Renal cortex interstitium (tissue), 11 donors: ENCODE measurements around the gene PPP1R1B. TPM values are rescaled to one million over a fixed set of nuclear protein-coding genes. Genes with fewer than 3 reads are reported as not detected.

Experiments
- DNase-seq, 11 donors: peaks; one replicate each; pipeline ENCODE4 v3.0.0-alpha.2; 2013; ENCODE audit warnings: low read depth in 9 of 11, low spot score in 4 of 11; ENCODE audit errors: extremely low read depth in 1 of 11
- polyA plus RNA-seq, 3 donors: library from polyadenylated mRNA; unstranded; fragments of 120-200 nt; gene quantifications; one replicate each; pipeline ENCODE4 v1.2.1, GENCODE V29; 2013; ENCODE audit not compliant: insufficient read length in 3 of 3

PPP1R1B gene
- polyA plus RNA-seq, 3 donors, result 8.2 to 13.1 (median 13.0) TPM

- DNase-seq, result no peak
These were observed 46.0 kb downstream of the PPP1R1B start for GRCh38 chr17:39672522-39673334.

- DNase-seq, result no peak
These were observed 46.8 kb downstream of the PPP1R1B start for GRCh38 chr17:39673335-39674081.

DNA sequence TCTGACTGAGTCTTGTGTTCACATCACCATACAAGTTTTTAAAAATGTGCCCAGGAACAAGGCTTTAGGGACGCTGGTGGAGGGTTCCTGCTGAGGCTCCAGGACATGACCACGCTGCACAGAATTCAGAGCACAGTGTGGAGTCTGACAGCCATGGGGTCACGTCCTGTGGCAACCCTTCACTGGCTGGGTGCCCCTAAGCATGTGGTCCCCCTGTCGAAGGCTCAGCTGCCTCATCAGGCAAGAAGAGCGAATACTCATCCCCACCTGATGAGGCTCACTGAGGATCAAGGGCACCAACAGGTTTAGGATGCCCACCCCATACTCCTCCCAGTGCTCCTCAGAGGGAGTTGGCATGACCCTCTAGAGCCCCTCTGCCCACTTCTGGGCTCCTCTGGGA, 47.4 kb downstream of the PPP1R1B start:
- no peak for DNase-seq

DNA sequence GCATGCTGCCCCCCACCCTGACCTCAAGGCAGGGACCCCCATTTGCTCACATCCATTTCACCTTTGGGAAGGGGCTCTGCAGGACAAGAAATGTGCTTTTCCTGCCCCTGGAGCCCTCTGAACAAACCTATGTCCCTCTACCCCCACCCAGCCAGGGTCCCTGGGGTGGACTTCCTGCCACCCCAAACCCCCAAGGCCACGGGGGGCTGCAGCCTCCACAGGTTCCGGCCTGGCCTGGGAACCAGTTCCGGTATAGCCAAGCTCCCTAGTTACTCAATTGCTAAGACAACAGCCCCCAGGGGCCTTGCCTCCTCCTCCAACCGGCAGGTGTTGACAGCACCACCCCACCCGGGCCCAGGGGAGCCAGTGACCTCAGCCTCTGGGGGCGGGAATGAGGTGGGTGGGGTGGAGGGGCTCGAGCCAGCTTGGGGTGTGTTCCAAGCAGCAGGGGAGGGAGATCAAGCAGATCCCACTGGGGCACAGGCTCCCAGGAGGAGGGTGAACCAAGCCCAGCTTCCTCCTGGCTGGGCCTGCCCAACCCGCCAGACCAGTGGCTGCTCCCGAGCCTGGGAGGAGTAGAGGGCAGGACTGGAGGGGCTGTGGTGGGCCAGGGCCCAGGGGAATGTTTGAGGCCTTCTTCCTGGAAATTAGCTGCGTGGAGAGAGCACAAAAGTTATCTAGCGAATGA, 48.1 kb downstream of the PPP1R1B start:
- DNase-seq, result peak in 1 of 11 donors; percentile 64

DNA sequence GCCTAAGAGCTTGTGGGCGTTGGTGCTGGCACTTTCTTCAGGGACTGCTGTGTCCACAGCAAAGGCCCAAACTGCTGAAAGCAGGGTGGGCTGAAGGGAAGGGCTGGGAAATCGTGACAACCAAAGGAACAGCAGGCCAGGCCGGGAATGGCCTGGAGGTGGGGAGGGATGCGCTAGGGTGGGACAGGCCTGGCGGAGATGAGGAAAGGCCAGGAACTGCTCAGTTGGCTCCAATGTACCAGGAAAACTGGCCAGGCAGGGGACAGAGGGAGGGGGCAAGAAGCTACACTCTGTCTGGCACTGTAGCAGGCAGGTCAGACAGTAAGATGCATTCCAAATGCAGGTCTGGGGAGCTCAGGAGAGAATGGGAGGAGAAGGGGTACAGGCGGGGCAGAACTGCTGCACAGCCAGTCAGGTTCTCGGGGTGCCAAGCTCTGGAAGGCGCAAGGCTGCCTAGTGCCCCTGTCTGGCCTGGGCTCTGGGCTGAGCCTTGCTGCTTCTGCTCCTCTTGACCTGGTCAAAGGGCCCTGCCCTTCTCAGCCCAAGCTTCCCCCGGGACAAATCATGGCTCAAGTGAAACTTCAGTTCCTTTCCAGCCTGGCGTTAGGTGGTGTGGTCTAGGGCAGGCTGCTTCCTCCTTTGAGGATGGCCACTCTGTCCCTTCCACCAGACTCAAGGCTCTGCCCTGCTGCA, 48.8 kb downstream of the PPP1R1B start:
- DNase-seq, result no peak

DNA sequence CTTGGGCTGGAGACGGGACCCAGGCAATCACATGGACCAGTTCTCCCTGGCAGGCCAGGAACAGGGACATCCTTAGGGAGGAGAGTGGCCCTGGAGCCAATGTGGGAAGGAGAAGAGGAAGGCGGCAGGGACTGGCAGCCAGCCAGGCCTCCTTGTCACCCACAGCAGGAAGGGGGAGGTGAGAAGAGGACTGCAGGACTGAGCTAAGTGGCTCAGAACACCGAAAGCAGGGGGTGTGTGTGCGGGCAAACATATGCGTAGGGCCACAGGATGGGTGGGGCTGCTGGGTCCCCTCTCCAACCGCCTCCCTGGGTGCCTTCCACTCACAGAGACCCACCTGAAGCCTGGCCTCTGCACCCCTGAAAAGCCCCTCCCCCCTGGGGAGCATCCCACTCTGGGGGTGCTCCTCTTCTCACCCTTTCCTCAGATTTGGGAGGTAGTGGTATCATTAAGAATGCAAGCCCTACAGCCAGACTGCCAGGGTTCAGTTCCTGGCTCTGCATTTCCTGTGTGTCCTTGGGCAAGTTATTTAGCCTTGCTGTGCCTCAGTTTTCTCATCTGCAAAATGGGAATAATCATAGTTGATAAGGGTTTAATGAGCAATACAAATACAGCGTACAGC, 49.6 kb downstream of the PPP1R1B start:
- DNase-seq, result no peak

DNA sequence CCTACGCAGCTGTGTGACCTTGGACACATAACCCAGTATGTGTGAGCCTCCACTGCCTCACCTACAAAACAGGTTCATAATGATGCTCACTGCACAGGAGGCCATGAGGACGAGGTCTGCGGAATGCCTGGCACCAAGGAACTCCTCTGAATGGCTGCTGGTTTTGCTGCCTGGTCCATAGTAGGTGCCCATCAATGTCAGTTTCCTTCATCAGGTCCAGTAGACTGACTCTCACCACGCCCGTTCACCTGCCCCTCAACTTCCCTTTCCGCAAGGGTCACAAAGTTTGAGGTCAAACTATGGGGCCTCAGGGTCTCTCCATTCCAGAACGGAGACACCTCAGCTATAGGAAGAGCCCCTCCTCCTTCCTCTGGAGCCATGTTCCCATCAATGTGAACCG, 50.3 kb downstream of the PPP1R1B start:
- no peak for DNase-seq

DNA sequence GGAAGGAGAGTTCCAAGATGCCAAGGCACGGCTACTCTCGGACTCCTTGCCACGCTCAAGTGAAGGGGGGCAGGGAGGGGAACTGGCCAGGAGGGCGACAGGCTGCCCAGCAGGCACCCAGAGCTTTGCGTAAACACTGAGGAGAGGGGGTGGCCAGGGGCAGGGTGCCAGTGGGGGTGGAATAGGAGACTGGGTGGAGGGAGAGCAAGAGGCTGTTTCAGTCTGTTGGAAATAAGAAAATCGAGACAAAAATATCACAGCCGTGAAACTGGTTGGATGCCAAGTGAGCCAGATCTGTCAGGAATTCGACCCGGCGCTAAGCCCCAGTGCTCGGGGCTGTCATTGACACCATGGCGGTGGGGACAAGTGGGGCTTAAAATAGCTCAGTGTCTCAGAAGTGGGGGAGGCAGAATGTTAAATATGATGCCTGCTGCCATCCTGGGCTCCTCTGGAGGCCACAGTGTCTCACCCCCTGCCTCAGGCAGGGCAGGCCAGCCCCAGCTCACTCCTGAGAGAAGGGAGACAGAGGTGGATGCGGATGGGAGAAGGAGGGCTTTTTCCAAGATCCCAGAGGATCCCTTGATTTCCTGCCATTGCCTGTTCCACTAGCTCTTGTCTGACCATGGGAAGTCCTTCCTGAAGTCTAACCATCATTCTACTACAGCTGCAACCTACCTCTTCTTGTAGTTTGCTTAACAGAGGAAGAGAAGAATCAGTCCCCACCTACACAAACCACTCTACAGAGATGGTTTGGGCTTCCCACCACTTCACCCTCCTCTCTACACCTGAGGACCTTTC, 51.0 kb downstream of the PPP1R1B start:
- peak in 4 of 11 donors; percentile 48 to 84 (median 74) for DNase-seq

- no peak for DNase-seq
These were observed 51.8 kb downstream of the PPP1R1B start for GRCh38 chr17:39678340-39679116.

DNA sequence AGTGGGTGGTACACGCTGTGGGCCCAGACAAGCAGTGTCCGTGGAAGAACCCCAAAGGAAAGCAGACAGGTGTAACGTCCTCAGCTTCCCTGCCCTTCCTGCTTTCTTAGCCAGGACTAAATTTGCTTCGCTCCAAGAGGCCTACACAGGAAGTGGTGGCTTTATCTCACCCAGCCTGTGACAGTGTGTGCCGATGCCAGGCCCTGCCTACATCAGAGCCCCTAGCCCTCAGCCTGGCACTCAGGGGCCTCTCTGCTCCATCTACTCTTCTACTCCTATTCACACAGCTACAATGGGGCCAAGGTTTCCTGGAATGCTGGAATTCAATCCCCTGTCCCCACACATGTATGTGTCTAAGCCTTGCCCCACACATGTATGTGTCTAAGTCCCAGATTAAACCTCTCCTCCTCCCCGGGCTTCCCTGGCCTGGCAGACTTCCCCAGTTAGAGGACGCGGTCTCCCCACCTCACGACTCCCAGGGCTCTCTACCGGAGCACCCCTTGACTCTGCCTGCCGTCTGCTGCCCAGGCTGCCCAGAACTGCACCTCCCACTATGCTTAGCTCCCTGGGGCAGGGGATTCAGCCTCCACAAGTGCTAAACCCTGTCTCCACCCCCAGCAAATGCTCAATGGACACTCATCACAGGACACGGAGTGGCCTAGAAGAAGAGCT, 52.9 kb downstream of the PPP1R1B start:
- DNase-seq, result no peak

DNA sequence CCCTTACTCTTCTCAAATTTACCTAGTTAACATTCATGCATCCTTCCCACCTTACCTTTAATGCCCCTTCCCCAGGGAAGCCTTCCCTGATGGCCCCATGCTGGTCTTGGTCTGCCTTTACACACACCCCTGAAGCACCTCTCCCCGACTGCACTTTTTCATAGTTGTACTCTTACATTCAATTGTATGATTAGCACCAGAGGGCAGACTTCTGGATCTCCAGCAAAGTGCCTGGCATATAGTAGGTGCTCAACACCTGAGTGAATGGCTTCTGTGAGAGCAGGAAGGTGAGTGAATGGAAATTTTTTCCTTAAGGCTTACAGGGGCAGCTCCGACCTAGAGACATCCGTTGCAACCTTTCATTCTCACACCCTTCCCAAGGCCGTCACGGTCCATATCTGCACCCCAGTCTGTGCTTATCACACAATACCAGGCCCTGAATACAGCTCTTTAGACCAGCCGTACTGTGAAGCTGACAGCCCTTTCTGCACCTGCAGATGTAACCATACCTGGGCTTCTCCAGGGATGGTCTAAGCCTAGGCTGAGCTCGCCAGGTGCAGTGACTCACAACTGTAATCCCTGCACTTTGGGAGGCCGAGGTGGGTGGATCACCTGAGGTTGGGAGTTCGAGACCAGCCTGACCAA, 56.7 kb downstream of the PPP1R1B start:
- no peak for DNase-seq

DNA sequence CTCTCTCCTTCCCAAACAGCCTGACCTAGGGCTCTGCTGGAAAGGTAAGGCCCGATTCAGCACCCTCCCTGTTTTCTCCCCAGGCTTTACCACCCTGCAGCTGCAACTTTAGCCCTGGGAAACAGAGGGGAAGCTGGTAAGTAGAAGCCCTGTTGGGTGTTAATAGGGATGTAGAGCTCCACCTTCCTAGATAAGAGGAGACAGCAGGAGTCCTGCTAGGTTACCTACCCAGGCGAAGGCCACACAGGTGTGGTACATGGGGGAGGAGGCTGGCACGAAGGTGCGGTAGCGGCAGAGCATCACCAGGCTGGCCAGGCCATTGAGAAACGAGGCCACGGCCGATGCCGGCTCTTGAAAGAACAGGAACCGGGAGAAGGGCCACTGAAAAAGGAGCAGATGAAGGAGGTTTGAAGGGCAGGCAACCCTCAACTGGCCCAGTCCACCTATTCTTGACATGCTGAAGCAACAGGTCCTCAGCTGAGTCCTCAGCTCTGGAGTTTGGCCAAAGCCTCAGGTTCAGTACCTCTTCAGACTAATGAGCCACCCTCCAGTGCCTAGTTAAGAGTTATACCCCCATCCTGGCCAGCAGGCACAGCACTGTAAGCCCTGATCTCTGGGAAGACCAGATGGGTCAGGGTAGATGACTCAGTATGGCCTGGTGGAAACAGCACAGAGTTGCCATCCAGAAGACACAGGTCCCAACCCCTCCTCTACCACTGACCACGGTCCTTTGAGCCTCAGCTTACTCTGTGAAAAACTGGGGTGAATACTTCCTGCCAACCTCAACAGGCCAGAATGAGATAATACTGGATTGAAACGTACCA, 57.8 kb downstream of the PPP1R1B start:
- no peak for DNase-seq
